EL (cell line): ENCODE data around the gene OTOP2.

Experiments
- DNase-seq: peaks from one replicate; pipeline ENCODE4 v3.0.0-alpha.2; 2016

Gene OTOP2, protein sequence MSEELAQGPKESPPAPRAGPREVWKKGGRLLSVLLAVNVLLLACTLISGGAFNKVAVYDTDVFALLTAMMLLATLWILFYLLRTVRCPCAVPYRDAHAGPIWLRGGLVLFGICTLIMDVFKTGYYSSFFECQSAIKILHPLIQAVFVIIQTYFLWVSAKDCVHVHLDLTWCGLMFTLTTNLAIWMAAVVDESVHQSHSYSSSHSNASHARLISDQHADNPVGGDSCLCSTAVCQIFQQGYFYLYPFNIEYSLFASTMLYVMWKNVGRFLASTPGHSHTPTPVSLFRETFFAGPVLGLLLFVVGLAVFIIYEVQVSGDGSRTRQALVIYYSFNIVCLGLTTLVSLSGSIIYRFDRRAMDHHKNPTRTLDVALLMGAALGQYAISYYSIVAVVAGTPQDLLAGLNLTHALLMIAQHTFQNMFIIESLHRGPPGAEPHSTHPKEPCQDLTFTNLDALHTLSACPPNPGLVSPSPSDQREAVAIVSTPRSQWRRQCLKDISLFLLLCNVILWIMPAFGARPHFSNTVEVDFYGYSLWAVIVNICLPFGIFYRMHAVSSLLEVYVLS

DNA sequence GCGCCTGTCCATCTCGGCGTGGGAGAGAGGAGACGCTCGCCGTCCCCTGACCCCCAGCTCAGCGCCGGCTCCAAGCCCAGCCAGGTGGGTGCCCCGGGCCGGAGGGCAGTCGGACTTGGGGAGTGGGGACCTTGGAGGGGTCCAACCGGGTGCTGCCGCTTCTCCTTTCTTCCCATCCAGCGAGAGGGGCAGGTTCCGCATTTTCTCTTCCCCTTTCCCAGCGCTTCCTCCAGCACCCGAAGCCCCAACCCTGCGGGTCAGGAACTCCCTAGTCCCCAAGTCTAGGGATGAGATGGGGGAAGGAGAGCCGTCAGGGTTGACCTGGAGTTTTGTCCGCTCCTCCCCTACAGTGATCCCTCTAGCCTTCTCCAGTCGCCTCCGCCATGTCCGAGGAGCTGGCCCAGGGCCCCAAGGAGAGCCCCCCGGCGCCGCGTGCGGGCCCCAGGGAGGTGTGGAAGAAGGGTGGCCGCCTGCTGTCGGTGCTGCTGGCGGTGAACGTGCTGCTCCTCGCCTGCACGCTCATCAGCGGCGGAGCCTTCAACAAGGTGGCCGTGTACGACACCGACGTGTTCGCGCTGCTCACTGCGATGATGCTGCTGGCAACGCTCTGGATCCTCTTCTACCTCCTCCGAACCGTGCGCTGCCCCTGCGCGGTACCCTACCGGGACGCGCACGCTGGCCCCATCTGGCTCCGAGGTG is at the start of gene OTOP2:
OTOP2 (plus strand) TSS at position 24 of the 699 bp plus-strand sequence; CDS start at position 384, 360 bp downstream.
- DNase-seq = no peak

DNA sequence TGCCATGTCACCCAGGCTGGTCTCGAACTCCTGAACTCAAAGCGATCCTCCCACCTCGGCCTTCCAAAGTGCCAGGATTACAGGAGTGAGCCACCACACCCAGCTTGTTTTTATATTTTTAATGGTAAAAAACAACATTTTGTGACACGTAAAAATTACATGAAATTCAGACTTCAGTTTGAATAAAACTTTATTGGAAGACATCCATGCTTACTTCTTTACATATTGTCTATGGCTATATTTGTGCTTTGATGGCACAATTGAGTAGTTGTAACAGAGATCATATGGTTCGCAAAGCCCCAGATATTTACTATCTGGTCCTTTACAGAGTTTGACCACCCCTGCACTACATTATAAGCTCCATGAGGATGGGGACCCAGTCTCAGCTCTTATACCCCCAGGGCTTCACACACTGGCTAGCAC is 49.4 kb upstream of the OTOP2 start:
- DNase-seq = no peak

DNA sequence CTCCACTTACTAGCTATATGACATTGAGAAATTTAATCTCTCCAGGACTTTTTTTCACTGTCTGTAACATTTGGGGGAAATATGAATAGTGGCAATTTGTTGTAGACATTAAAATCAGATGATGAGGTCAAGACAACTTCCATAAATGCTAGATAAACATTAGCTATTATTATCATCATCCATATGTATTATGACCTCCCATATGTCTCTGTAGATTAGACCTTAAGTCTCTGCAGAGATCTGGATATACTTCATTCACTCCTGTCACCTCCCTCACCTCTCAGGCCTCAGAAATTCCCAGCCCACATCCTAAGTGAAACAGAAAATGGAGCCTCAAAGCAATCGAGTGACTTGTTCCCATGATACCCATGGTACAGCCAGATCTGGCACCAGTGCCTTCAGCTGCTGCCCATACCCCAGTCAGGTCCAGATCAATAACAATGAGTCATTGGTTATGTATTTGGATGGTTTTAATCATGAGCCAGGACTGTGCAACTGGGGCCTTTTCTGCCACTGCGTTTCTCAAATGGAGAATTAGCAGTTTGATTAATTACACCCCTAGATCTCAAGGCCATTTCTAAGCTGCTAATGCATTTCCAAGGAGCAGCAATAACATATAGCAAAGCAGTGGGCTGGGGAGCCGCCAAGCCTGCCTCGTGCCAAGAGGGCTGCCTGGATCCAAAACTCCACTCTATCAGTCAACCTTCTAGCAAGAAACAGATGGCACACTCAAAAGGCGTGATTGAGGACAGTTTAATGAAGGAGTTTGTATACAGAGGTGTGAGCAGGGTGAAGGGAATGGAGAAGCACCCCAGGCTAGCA is 48.7 kb upstream of the OTOP2 start:
- no peak for DNase-seq

DNA sequence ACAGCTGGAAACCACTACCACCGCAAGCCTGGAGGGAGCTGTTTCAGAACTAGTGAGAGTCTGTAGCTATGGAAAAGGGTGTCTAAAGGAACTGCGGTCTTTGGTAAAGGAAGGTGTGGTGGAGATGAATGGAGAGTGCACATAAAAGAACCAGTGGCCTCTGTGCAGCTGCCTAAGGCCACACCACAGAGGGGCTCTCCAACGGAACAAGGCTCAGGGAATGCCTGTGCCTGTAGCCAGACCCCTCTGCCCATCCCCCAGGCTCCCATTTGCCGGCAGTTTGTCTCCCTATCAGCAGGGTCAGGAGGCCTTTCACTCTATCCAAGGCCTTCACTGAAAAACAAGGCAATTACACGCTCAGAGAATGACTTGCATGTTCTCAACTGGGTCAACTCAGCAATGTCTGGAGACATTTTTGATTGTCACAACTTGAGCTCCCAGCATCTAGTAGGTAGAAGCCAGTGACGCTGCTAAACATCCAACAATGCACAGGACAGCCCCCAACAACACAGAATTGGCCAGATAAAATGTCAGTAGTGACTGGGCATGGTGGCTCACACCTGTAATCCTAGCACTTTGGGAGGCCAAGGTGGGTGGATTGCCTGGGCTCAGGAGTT is 48.0 kb upstream of the OTOP2 start:
- no peak for DNase-seq

DNA sequence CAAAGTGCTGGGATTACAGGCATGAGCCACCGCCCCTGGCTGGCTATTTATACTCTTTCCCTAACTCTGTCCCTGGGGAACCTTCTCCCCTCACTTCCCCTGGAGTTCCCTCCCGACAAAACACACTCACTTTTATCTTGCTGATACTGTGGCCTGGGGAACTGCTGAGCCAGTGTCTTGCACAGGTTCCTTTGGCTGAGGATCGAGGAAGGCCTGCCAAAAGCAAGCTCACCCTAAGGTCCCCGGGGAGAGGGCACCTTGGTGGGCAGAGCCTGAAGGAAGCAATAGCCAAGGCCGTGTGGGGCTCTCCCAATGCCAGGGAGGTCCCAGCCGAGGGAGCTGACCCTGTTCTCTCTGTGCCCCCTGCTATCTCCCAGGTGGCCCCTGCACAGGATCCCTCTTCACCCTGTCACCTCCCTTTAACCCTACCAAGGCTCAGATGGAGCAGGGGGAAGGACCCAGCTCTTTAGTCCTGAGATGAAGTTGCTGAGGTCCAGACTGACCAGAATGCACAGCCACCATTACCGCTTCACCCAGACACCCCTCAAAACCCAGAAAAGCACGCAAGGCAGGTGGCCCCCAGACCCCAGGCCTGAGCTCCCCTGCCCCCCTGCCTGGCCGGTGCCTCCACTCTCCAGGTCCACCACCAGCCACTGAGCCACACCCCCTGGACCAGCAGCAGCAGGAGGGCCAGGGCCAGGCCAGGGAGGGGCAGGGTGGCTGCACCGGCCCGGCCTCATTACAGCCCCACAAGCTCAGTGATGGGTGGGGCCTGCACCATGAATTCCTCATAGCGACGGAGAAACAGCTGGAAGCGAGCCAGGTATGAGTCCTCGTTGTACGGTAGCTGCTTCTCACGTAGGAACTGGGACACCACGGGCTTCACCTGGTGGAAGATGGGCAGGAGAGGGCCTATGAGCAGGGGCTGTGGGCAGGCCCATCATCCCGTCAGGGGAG is 46.2 kb upstream of the OTOP2 start:
- no peak for DNase-seq

DNA sequence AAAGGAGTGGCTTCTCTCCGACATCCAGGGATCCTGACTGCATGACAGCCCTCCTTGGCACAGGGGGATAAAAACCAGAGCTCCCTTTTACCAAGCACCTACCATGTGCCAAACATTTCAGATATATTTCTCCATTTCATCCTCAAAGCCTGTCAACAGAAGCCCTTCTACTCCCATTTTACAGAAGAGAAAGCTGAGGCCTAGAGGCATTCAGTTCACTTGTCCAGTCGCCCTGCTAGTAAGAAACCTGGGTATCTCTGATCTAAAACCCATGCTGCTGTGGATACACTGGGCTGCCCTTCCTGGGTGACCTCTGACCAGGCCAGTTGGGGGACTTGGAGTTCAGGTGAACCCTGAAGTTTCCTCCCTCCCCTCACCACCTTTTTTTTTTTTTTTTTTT is 45.4 kb upstream of the OTOP2 start:
- DNase-seq = no peak

DNA sequence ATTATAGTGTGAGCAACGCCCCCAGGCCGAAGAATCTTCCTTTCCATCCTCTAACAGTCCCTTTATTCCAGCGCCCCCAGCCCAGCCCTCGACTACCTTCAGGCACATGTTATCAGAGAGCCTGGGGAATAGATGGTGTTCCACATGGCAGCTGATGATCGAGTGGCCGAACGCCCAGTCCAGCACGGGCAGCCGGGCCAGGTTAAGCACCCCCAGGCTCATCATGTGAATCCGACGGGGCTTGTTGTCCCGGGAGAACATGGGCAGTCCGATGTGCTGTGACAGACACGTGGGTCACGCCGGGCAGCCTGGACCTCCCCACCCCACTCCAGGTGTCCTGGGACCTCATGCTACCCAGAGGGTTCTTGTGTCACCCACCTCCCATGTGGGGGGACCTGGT is 44.8 kb upstream of the OTOP2 start:
- no peak for DNase-seq

DNA sequence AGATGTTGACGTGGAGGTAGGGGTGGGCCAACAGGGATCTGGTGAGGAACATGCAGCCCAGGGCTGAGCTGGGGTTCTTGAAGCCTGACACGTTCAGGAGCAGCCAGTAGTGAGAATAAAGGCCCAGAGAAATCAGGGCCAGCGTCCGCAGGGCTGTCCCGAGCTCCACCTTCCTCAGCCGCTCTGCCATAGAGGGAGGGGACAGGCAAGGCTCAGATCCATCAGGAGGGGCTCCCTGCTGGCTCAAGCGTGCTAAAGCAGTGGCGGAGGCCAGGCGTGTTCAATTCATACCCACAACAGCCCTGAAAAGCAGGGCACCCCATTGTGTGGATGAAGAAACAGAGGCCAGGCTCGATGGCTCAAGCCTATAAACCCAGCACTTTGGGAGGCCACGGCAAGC is 43.0 kb upstream of the OTOP2 start:
- no peak for DNase-seq

DNA sequence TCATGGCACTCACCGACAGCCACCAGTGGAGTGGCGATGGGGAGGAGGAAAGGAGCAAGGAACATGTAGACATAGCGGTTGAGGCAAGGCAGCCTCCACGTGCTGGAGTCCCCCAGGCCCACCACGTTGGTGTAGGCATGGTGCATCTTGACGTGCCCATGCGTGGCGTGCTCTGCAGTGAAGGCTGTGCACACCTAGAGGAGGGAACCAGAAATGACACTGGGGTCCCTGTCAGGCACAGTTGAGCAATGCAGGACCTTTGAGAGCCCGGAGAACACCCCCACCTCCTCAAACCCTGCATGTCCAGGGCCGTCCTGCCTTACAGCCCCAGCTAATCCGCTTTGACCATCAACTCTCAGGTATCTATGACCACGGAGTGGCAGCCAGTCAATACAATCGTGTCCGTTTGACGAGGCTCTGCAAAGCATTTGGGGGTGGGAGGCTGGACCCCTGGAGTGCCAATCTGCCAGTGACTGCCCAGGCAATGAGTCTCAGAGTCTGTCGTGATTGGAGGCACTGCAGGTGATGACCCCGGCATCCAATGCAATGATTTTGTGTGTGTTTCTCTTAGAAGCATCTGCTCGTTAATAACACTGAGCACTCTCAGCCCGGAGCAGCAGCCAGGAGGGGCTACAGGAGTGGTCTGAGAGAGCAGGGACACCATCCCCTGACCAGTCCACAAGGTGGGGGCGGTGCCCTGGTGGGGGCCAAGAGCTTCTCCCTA is 41.4 kb upstream of the OTOP2 start:
- no peak for DNase-seq

DNA sequence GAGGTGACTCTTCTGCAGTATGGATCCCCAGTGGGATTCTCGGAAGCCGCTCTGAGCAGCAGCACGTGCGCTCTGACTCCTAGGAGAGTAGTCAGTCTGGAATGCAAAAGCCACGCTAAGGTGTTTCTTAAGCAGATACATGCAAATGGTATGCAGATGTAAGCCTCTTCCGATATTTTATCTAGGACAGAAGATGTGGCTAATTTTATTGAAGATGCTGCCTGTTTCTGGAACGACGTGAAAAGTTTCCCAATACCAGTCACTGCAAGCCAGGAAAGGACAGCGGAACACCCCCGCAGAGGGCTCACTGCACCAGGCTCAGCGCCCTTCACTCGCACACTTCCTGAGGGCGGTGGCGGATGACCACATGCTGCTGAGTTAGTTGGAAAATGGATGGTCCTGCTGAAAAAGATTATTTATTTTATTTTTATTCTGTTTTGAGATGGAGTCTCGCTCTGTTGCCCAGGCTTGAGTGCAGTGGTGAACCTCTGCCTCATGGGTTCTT is 40.8 kb upstream of the OTOP2 start:
- DNase-seq = no peak

DNA sequence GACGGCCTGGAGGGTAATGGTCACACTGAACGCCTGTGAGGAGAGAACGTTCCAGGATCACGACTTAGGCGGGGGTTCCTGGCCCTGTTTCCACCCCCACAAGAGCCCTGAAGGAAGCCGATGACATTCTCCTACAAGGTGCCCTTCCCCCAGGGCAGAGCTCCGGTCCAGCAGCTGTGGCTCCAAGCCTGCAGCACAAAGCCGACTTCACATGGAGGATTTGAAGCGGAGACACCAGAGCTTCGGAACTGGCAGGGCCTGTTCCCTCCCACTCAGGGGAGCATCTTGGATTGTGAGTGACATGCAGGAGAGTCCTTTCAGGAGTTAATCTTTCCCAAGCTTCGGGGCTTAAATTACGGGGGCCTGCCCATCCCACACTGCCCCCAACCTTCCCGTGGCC is 35.6 kb upstream of the OTOP2 start:
- DNase-seq = no peak

DNA sequence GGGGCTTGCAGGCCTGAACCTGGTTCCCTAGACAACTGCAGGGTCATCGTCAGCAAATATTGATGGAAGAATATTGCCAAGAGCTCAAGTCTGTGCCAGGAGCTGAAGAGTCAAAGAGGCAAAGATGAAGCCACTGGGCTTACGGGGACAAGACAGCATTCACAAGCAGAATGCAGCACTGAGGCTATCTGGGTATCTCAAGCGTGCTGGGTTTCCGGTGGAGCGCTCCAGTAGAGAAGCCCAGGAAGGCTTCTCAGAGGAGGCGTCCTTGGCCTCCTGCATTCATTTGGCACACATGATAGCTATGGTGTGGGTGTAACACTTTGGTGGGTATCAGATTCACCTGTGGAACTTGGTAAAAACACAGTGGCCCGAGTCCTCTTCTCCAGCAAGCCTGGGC is 33.5 kb upstream of the OTOP2 start:
- no peak for DNase-seq

DNA sequence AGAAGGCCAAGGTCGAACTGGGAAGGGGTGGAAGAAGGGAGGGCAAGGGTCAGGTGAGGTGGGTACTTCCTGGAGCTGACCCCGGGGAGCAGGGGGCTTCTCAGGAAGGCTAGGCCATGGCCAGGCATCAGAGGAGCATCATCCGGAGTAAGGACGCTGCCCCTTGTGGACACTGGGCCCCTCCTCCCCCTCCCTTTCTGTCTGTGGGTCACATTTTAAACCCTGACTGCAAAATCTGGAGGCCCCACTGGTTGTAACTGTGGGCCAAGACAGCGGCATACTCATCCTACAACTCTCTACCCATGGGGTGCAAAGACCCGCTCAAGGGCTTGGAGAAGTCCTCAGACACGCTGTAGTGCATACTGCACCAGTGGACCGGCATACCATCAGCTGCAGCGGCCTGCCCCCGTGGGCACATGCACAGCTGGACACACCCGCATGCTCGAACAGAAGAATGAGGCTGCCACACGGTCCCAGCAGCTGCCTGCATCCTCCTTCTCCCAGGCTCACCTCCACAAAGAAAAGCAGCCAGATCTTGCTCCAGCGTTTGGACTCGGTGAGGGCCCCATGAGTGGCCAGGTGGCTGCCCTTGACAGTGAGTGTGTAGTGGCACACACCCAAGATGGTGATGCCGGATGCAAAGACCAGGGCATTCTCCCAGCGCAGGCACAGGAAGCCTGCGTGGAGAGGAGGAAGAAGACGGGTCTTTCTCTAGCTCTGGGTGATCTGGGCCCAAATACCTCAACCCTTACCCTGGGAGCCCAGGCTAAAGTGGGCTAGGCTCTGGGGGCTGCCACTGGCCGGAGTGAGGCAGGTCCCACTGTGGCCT is 31.8 kb upstream of the OTOP2 start:
- DNase-seq = no peak

DNA sequence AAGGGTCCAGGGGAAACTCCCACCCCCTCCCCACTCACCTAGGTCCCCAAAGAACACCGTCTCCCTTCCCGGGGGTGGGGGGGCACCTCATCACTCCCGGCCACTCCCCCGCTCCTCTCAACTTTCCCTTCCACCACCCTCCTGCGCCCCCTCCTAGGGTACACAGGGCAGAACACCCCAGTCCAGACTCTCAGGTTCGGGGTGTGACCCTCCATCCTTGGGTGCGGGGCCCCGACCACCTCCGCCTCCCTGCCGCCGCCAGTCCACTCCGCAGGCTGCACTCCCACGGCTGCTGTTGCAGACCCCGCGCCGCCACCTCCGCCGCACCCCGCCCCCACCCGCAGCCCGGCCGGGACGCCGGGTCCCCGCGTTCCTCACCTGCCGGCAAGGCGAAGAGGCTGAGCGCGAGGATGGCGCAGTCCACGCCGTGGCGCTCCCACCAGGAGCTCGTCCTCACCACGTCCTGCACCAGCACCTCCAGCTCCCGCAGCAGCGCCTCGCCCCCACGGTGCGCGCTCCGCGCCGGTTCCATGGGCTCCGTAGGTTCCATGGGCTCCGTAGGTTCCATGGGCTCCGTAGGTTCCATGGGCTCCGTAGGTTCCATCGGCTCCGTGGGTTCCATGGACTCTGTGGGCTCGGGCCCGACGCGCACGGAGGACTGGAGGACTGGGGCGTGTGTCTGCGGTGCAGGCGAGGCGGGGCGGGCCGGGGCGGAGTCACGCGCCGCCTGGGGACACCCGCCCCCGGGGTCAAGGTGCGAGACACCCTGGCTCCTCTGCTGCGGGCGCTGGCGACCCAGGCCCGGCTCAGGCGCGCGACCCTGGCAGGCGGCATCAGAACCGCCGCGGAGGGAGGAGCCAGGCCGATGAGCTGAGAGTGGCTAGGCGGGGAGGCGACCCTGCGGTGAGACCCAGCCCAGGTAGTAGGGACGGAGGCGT is 30.8 kb upstream of the OTOP2 start, which contains the start of gene FADS6:
FADS6 (minus strand) TSS at position 660 of the 938 bp plus-strand sequence; CDS start at position 622, 38 bp downstream.
- DNase-seq = no peak

DNA sequence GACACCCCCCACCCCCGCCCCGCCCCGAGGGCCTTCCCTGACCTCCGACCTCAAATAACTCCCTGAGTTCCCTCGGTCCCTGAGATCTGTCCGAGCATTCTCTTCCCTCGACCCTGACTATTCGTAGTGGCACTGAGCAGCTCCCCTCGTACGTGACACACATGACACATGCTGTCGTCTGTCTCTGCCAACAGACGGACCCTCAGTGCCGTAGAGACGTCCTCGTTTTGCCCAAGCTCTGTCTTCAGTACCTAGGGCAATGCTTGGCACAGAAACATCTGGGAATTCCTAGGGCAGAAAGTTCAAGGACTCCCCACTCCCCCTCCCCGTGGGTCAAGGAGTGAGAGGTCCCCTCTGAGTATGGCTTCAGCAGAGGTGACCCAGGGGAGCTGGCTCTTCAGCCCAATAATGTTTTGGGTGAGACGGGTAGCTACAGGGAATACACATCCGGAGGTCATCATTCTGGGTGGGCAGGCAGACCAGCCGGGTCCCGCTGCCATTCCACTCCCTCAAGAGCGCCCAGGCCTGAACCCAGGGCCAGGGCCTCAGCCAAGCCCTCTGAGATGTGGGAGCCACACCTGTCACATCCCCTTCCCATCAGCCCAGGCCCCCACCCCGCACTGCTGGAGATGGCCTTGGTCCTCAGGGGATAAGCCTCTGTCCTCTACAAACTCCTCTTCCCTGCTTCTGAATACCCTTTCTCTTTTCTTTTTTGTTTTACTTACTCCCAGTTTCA is 30.0 kb upstream of the OTOP2 start:
- DNase-seq = no peak

DNA sequence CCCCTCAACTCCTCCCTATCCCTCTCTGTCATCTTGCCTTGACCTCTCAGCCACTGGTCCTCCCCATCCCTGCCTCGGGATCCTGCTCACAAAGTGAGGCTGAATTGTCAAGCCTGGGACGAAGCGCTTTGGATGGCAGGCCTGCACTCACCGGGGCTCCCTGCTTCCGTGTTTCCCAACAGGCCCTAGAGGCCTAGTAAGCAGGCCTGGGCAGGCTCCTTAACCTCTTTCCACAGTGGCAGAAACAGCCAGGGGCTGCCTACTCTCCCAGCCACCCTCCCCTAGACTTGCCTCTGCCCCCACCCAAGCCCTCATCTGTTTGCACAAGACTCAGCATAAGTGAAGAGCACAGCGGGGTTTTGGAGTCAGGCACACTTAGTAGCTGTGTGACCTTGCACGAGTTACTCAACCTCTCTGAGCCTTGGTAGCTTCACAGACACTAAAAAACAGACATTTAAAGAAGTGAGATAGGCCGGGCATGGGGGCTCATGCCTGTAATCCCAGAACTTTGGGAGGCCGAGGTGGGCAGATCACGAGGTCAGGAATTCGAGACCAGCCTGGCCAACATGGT is 25.6 kb upstream of the OTOP2 start:
- no peak for DNase-seq

DNA sequence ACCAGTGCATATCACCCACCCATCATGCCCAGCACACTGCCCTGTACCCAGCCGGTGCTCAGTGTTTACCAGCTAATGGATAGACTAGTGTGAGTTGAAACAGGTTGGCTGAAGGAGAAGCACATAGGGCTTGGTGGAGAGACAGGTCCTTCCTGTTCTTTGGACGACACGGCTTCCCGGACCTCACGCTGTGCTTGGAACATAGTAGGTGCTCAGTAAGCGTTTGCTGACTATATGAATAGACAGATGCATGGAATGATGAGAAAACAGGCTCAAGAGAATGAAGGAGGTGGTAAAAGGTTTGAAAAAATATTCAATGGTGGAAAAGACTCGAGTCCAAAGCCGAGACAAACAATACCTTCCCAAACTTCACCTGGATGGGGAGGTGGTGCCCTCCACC is 23.9 kb upstream of the OTOP2 start:
- no peak for DNase-seq
